ENCODE results near the gene DESI2.

DESI2 gene

GRCh38 chr1:244652623-244653438 is at the start of gene DESI2:
DESI2 (plus strand) TSS chr1:244653126; CDS start chr1:244653314, 188 bp downstream.
- DNase-seq: peak; percentile 100

GRCh38 chr1:244603498-244603897 is 49.4 kb upstream of the DESI2 start:
- DNase-seq: peak; percentile 11

GRCh38 chr1:244605835-244606370 is 47.0 kb upstream of the DESI2 start:
- no peak for DNase-seq

GRCh38 chr1:244614113-244614836 is 38.7 kb upstream of the DESI2 start:
- DNase-seq: no peak

GRCh38 chr1:244614879-244615278 is 38.0 kb upstream of the DESI2 start:
- DNase-seq: no peak

- no peak for DNase-seq
Observed at GRCh38 chr1:244615301-244615700, 37.6 kb upstream of the DESI2 start.

GRCh38 chr1:244626709-244627108 is 26.2 kb upstream of the DESI2 start:
- no peak for DNase-seq

GRCh38 chr1:244628789-244629188 is 24.1 kb upstream of the DESI2 start:
- no peak for DNase-seq

GRCh38 chr1:244633140-244633539 is 19.8 kb upstream of the DESI2 start:
- no peak for DNase-seq

- no peak for DNase-seq
Observed at GRCh38 chr1:244634546-244634945, 18.4 kb upstream of the DESI2 start.

- DNase-seq: no peak
Observed at GRCh38 chr1:244636488-244637259, 16.3 kb upstream of the DESI2 start.

- no peak for DNase-seq
Observed at GRCh38 chr1:244639561-244639960, 13.4 kb upstream of the DESI2 start.

- no peak for DNase-seq
Observed at GRCh38 chr1:244640917-244641316, 12.0 kb upstream of the DESI2 start.

GRCh38 chr1:244642526-244642925 is 10.4 kb upstream of the DESI2 start:
- DNase-seq: no peak

- no peak for DNase-seq
Observed at GRCh38 chr1:244642988-244643387, 9.9 kb upstream of the DESI2 start.

- no peak for DNase-seq
Observed at GRCh38 chr1:244645414-244645813, 7.5 kb upstream of the DESI2 start.

GRCh38 chr1:244645890-244646289 is 7.0 kb upstream of the DESI2 start:
- no peak for DNase-seq

- DNase-seq: no peak
Observed at GRCh38 chr1:244647819-244648218, 5.1 kb upstream of the DESI2 start.

GRCh38 chr1:244651956-244652622 is 837 bp upstream of the DESI2 start:
- DNase-seq: no peak

- DNase-seq: no peak
Observed at GRCh38 chr1:244653439-244654107, 647 bp downstream of the DESI2 start.

- DNase-seq: no peak
Observed at GRCh38 chr1:244654108-244655038, 1.4 kb downstream of the DESI2 start.
